Activated T-helper 1 cell treated with Interleukin-2 at 50 U/mL for 16 hours (primary cell): Measurements from ENCODE around the gene VPS33B.
A peak's percentile ranks its signal among the peaks of the same experiment; 100 is the strongest.
"Not testable (repeated sequence)": the region's sequence is repeated elsewhere in the genome, so short reads cannot be mapped to it uniquely, and the experiment has no call there.

Experiments
- DNase-seq: peaks from one replicate; pipeline ENCODE4 v3.0.0-alpha.2; 2020; ENCODE audit warnings: low read depth

Gene VPS33B

GRCh38 chr15:91031796-91032195 lies 9.4 kb upstream of the VPS33B start:
- DNase-seq = no peak

GRCh38 chr15:91027677-91028076 lies 5.3 kb upstream of the VPS33B start:
- no peak for DNase-seq

- no peak for DNase-seq
Measured at GRCh38 chr15:91023720-91024119, 1.3 kb upstream of the VPS33B start.

GRCh38 chr15:91022832-91023129 lies 387 bp upstream of the VPS33B start:
- no peak for DNase-seq

- DNase-seq = no peak
Measured at GRCh38 chr15:91021516-91022074, 799 bp downstream of the VPS33B start.

GRCh38 chr15:91018158-91018557 lies 4.2 kb downstream of the VPS33B start:
- no peak for DNase-seq

- no peak for DNase-seq
Measured at GRCh38 chr15:91017716-91018115, 4.7 kb downstream of the VPS33B start.

GRCh38 chr15:91013701-91014100 lies 8.7 kb downstream of the VPS33B start:
- not testable (repeated sequence) for DNase-seq

GRCh38 chr15:91007266-91007665 lies 15.1 kb downstream of the VPS33B start:
- no peak for DNase-seq

- DNase-seq = no peak
Measured at GRCh38 chr15:91001209-91001608, 21.2 kb downstream of the VPS33B start.

GRCh38 chr15:90998737-90999136 lies 23.7 kb downstream of the VPS33B start:
- DNase-seq = no peak

GRCh38 chr15:90994417-90995311 lies 27.7 kb downstream of the VPS33B start, which contains the start of gene PRC1:
TSS of gene PRC1 (minus strand) at chr15:90994535. CDS start at chr15:90994417, 118 bp downstream.
- DNase-seq = peak; percentile 95

- DNase-seq = no peak
Measured at GRCh38 chr15:90994059-90994416, 28.4 kb downstream of the VPS33B start.

GRCh38 chr15:90991587-90992285 lies 30.7 kb downstream of the VPS33B start:
- DNase-seq = no peak

- DNase-seq = no peak
Measured at GRCh38 chr15:90990446-90990845, 31.9 kb downstream of the VPS33B start.

- no peak for DNase-seq
Measured at GRCh38 chr15:90989040-90989768, 33.2 kb downstream of the VPS33B start.

- no peak for DNase-seq
Measured at GRCh38 chr15:90988296-90988695, 34.1 kb downstream of the VPS33B start.

GRCh38 chr15:90987561-90988141 lies 34.7 kb downstream of the VPS33B start:
- no peak for DNase-seq

GRCh38 chr15:90986790-90987507 lies 35.4 kb downstream of the VPS33B start:
- no peak for DNase-seq

GRCh38 chr15:90982135-90982534 lies 40.3 kb downstream of the VPS33B start:
- DNase-seq = no peak

- DNase-seq = no peak
Measured at GRCh38 chr15:90981681-90982080, 40.7 kb downstream of the VPS33B start.
